Testis (tissue), 2 donors: ENCODE measurements around the gene CBFA2T2.

Source experiments
- CTCF ChIP-seq, 3 experiments: fragments of 450-650 bp in 2 of 3; fragments of 200-600 bp in 1 of 3; sonication (generic) in 1 of 3; IDR thresholded peaks; one replicate each; pipeline ENCODE4 v1.5.1; 2016 to 2019; ENCODE audit warnings: antibody characterized with exemption in 3 of 3, mild to moderate bottlenecking in 2 of 3, moderate library complexity in 1 of 3
- POLR2A ChIP-seq: fragments of 450-650 bp; IDR thresholded peaks from one replicate; pipeline ENCODE4 v1.6.1; 2017; ENCODE audit warnings: antibody characterized with exemption, mild to moderate bottlenecking, moderate library complexity

- no peak for TF ChIP-seq CTCF (IDR thresholded peaks at IDR 0.05)
- no peak for TF ChIP-seq POLR2A
Measured at GRCh38 chr20:33630507-33630906, 140.6 kb downstream of the CBFA2T2 start.
